Gastroesophageal sphincter (tissue), 4 donors: ENCODE data around the gene RNF38. TPM values are rescaled to one million over a fixed set of nuclear protein-coding genes. Genes with fewer than 3 reads are reported as not detected.

Experiments
- ATAC-seq: fragments of 150-250 bp; one replicate; pipeline ENCODE4 v1.9.1; 2016; ENCODE audit warnings: mild to moderate bottlenecking, moderate library complexity
- H3K27ac ChIP-seq, 4 donors: fragments of 200-600 bp; sonication (generic) in 3 of 4; 1 replicate in 3 of 4; 2 replicates in 1 of 4; pipeline ENCODE4 v1.5.1; 2016 to 2019
- H3K27me3 ChIP-seq: fragments of 200-600 bp; sonication (generic); one replicate; pipeline ENCODE4 v1.5.1; 2019
- H3K36me3 ChIP-seq, 2 donors: fragments of 200-600 bp; sonication (generic); one replicate each; pipeline ENCODE4 v1.5.1; 2019; ENCODE audit warnings: control low read depth in 1 of 2
- H3K4me1 ChIP-seq, 3 donors: fragments of 200-600 bp; sonication (generic); 1 replicate in 2 of 3; 2 replicates in 1 of 3; pipeline ENCODE4 v1.5.1; 2016 to 2019; ENCODE audit warnings: control low read depth in 2 of 3
- H3K4me3 ChIP-seq, 2 donors: fragments of 200-600 bp; sonication (generic); one replicate each; pipeline ENCODE4 v1.5.1; 2019; ENCODE audit warnings: mild to moderate bottlenecking in 1 of 2, moderate library complexity in 1 of 2
- H3K9me3 ChIP-seq, 3 donors: fragments of 200-600 bp; sonication (generic); one replicate each; pipeline ENCODE4 v1.5.1; 2017 to 2019; ENCODE audit warnings: control low read depth in 2 of 3
- EP300 ChIP-seq: sonication (generic); formaldehyde crosslinking; IDR thresholded peaks from one replicate; pipeline ENCODE4 v1.6.1; 2017; ENCODE audit warnings: antibody characterized with exemption, mild to moderate bottlenecking
- POLR2A ChIP-seq, 2 donors: fragments of 450-650 bp; IDR thresholded peaks; one replicate each; pipeline ENCODE4 v1.6.1; 2017; ENCODE audit warnings: antibody characterized with exemption in 2 of 2, mild to moderate bottlenecking in 2 of 2, moderate library complexity in 1 of 2
- POLR2AphosphoS5 ChIP-seq: sonication (generic); formaldehyde crosslinking; IDR thresholded peaks from one replicate; pipeline ENCODE4 v1.6.1; 2017; ENCODE audit warnings: antibody characterized with exemption
- WGBS, 2 donors: methylation state at CpG; one replicate each; pipeline ENCODE4 v1.1.5; 2018; ENCODE audit warnings: low coverage in 1 of 2; 5-methylcytosine and 5-hydroxymethylcytosine counted together
- total RNA-seq, 4 donors: library from RNA; depleted of rRNA; stranded (reverse); fragments of >200 nt; gene quantifications; one replicate each; pipeline ENCODE4 v1.1.0, GENCODE V29; 2016
- TF ChIP-seq, protein P1 (sequence below), 4 experiments: fragments of 200-600 bp in 2 of 4; fragments of 450-650 bp in 2 of 4; sonication (generic) in 1 of 4; IDR thresholded peaks; one replicate each; pipeline ENCODE4 v1.5.1; 2017 to 2019; ENCODE audit warnings: antibody characterized with exemption in 4 of 4, mild to moderate bottlenecking in 2 of 4, moderate library complexity in 2 of 4

The RNF38 gene
- total RNA-seq, 4 donors from 2014 or later: 38.9 to 57.4 (median 54.6) TPM

DNA sequence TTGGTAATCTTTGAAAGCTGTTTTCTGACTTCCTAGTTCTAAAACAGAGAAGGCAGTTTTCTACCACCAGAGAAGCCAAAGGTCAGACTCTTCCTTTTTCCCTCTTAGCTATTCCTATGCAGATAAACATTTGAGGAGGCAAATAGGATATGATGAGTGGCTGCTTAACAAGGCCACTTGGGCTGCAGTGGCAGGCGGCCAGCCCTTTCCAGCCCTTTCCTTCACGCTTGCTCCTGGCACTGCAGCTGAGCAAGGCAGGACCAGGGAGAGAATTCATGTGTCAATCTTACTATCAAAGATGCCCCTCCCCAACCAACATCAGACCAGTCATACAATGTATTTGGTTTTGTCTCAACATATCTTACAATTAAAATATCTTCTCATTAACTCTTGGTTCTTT is 36.8 kb upstream of the RNF38 start:
- H3K36me3 ChIP-seq: no peaks in the 10 kb centered on the region
- no peaks in the 10 kb centered on the region for H3K9me3 ChIP-seq
- H3K27me3 ChIP-seq: no peaks in the 10 kb centered on the region
- 0% methylated on average over 1 of the region's 2 CpGs; no CpG with 5 or more reads in 1 of the 2 donors for WGBS, 2 donors
- no peak for TF ChIP-seq POLR2AphosphoS5
- TF ChIP-seq EP300: no peak
- TF ChIP-seq, protein P1, sequence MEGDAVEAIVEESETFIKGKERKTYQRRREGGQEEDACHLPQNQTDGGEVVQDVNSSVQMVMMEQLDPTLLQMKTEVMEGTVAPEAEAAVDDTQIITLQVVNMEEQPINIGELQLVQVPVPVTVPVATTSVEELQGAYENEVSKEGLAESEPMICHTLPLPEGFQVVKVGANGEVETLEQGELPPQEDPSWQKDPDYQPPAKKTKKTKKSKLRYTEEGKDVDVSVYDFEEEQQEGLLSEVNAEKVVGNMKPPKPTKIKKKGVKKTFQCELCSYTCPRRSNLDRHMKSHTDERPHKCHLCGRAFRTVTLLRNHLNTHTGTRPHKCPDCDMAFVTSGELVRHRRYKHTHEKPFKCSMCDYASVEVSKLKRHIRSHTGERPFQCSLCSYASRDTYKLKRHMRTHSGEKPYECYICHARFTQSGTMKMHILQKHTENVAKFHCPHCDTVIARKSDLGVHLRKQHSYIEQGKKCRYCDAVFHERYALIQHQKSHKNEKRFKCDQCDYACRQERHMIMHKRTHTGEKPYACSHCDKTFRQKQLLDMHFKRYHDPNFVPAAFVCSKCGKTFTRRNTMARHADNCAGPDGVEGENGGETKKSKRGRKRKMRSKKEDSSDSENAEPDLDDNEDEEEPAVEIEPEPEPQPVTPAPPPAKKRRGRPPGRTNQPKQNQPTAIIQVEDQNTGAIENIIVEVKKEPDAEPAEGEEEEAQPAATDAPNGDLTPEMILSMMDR (IDR thresholded peaks at IDR 0.05): no peak
- no peak for TF ChIP-seq POLR2A (IDR thresholded peaks at IDR 0.05)
- peaks cover 0 to 16% (median 0%) of the 10 kb centered on the region in 3 donors for H3K4me1 ChIP-seq
- no peak for ATAC-seq
- H3K4me3 ChIP-seq: no peak overlapping the region
- no peak overlapping the region for H3K27ac ChIP-seq

DNA sequence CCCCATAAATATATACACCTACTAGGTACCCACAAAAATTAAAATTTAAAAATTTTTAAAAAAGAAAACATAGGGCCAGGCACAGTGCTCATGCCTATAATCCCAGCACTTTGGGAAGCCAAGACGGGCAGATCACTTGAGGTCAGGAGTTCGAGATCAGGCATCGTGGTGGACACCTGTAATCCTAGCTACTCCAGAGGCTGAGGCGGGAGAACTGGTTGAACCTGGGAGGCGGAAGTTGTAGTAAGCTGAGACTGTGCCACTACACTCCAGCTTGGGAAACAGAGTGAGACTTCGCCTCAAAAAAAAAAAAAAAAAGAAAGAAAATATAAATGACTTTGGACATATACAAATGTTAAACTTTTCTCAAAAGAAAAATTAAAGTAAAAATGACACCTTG is 33.3 kb upstream of the RNF38 start:
- no peaks in the 10 kb centered on the region for H3K9me3 ChIP-seq
- no peaks in the 10 kb centered on the region for H3K27me3 ChIP-seq
- peaks cover 0 to 7% (median 0%) of the 10 kb centered on the region in 3 donors for H3K4me1 ChIP-seq
- no peak overlapping the region for H3K4me3 ChIP-seq
- 60 to 84% methylated on average over 1 to 6 of the region's 6 CpGs for WGBS, 2 donors
- ATAC-seq: no peak
- no peak overlapping the region for H3K27ac ChIP-seq
- H3K36me3 ChIP-seq: peaks cover 0 to 7% of the 10 kb centered on the region in 2 donors
- TF ChIP-seq POLR2AphosphoS5: no peak
- TF ChIP-seq, protein P1 (IDR thresholded peaks at IDR 0.05): no peak

DNA sequence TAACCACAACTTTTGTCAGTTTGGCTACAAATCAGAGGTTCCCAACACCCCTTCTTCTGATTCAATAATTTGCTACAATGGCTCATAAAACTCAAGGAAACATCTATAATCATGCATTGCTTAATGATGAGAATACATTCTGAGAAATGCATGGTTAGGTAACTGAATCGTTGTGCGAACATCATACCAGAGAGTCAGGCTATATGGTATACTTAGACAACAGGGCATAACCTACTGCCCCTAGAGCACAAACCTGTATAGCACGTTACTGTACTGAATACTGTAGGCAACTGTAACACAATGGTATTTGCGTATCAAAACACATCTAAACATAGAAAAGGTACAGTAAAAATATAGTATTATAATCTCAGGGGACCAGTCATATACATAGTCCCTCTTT is 31.0 kb upstream of the RNF38 start:
- no peak overlapping the region for H3K4me3 ChIP-seq
- H3K4me1 ChIP-seq: no peaks in the 10 kb centered on the region
- TF ChIP-seq POLR2AphosphoS5 (no peak), POLR2A (IDR thresholded peaks at IDR 0.05) (no peak), EP300 (no peak)
- TF ChIP-seq, protein P1 (IDR thresholded peaks at IDR 0.05): no peak
- no peak overlapping the region for H3K27ac ChIP-seq
- no peaks in the 10 kb centered on the region for H3K27me3 ChIP-seq
- H3K36me3 ChIP-seq: peaks cover 0 to 7% of the 10 kb centered on the region in 2 donors
- no peak for ATAC-seq
- 91 to 95% methylated on average over 4 of the region's 4 CpGs for WGBS, 2 donors
- H3K9me3 ChIP-seq: no peaks in the 10 kb centered on the region

DNA sequence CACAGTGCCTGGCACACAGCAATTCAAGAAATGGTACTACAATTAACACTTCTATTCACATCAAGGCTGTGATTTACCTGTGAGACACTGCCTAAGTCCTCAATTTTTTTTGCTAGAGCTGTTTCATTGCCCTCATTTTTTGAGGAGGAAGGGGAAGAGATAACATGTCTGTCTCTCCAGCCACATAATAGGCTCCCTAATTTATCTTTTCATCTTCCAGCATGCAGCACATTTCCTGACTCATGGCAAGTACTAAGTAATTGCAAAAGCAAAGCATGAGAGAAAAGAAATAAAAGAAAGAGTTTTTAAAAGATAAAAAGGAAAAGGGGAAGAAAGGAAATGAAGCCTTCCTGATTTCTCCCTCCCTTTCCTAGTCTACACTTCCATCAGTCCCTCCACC is 26.9 kb upstream of the RNF38 start:
- Histone ChIP-seq H3K27me3 (no peaks in the 10 kb centered on the region), H3K4me1 (no peaks in the 10 kb centered on the region), H3K27ac (no peak overlapping the region), H3K9me3 (no peaks in the 10 kb centered on the region), H3K4me3 (no peak overlapping the region), H3K36me3 (peaks cover 0 to 11% of the 10 kb centered on the region in 2 donors)
- no peak for TF ChIP-seq EP300
- no peak for TF ChIP-seq POLR2AphosphoS5
- TF ChIP-seq, protein P1 (IDR thresholded peaks at IDR 0.05): no peak
- TF ChIP-seq POLR2A (IDR thresholded peaks at IDR 0.05): no peak
- ATAC-seq: no peak

DNA sequence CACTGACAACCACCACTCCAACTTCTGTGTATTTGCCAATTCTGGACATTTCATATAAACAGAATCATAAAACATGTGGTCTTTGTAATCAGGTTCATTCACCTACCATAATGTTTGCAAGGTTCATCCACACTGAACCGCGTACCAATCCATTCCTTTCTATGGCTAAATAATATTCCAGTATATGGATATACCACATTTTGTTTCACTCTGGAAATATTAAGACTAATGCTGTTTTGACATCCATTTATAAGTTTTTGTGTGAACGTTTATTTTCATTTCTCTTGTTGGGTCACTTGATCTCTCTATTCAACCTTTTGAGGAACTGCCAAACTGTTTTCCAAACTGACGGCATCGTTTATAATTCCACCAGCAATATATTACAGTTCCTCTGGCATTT is 26.3 kb upstream of the RNF38 start:
- Histone ChIP-seq H3K27me3 (no peaks in the 10 kb centered on the region), H3K36me3 (peaks cover 0 to 15% of the 10 kb centered on the region in 2 donors), H3K27ac (no peak overlapping the region), H3K9me3 (no peaks in the 10 kb centered on the region), H3K4me1 (no peaks in the 10 kb centered on the region), H3K4me3 (no peak overlapping the region)
- no peak for TF ChIP-seq POLR2A (IDR thresholded peaks at IDR 0.05)
- TF ChIP-seq POLR2AphosphoS5: no peak
- no peak for TF ChIP-seq EP300
- TF ChIP-seq, protein P1 (IDR thresholded peaks at IDR 0.05): no peak
- no peak for ATAC-seq
- 80 to 85% methylated on average over 5 of the region's 5 CpGs for WGBS, 2 donors
